Body of pancreas (tissue), 4 donors: Measurements from ENCODE around the gene PRRT3.

ENCODE experiments used
- POLR2A ChIP-seq, 3 donors: fragments of 450-650 bp; IDR thresholded peaks; one replicate each; pipeline ENCODE4 v1.6.1; 2016; ENCODE audit warnings: antibody characterized with exemption in 3 of 3, mild to moderate bottlenecking in 2 of 3
- TF ChIP-seq, protein P1 (sequence below), 7 experiments: fragments of 450-650 bp in 4 of 7; fragments of 200-600 bp in 3 of 7; sonication (generic) in 3 of 7; IDR thresholded peaks; one replicate each; pipeline ENCODE4 v1.5.1; 2016 to 2019; ENCODE audit warnings: antibody characterized with exemption in 7 of 7

DNA sequence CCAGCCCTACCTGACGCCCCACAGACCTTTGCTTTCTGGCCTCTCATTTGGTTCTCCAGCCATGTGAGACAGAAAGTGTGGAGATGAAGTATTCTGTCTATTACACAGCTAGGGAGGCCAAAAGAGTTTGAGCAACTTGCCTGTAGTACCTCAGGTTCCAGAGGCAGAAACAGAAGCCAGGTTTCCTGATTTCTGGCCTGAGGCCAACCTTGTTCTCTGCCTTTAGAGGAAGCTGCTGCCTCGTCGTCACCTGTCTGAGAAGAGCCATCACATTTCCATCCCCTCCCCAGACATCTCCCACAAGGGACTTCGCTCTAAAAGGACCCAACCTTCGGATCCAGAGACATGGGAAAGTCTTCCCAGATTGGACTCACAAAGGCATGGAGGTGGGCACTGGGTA, 45.7 kb downstream of the PRRT3 start:
- TF ChIP-seq, protein P1, sequence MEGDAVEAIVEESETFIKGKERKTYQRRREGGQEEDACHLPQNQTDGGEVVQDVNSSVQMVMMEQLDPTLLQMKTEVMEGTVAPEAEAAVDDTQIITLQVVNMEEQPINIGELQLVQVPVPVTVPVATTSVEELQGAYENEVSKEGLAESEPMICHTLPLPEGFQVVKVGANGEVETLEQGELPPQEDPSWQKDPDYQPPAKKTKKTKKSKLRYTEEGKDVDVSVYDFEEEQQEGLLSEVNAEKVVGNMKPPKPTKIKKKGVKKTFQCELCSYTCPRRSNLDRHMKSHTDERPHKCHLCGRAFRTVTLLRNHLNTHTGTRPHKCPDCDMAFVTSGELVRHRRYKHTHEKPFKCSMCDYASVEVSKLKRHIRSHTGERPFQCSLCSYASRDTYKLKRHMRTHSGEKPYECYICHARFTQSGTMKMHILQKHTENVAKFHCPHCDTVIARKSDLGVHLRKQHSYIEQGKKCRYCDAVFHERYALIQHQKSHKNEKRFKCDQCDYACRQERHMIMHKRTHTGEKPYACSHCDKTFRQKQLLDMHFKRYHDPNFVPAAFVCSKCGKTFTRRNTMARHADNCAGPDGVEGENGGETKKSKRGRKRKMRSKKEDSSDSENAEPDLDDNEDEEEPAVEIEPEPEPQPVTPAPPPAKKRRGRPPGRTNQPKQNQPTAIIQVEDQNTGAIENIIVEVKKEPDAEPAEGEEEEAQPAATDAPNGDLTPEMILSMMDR (IDR thresholded peaks at IDR 0.05), result no peak
- TF ChIP-seq POLR2A (IDR thresholded peaks at IDR 0.05), result no peak
